ENCODE data around the gene TMEM182.

The TMEM182 gene

DNA sequence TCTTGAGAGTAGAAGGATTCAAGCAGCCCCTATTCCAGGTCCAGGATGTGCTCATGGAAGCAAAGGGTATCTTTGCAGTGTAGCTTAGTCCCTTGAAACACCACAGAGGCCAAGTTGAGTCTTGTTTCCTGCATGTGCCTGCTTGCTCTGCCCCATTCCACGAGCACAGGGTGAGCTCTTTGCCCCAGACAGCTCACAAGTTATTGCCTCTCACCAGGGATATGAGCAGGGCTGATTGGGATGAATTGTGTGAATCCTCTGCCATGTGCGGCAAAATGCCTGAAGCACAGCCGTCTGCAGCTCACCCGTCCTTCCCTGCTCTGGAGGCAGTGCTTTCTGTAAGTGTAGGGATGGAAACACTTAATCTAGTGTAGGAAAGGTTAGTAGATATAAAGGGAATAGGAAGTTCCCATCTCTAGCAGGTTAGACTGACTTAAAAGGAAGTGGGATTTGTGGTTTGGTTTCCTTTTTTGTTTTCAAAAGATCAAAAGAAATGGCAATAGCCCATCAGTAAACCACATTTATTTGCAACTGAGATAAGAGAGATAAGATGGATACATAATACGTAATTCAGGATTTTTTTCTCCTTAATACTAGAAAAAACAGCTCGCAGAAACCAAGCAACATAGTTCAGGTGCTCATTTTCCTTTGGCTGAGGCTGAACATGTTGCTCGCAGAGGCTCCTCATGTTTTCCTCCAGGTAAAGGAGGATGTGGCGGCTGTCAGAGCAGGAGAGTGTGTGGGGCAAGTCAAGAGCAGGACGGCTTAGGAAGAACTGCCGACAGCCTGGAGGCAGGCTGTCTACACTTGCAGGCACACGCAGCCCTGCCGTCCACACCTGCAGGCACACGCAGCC lies 41.4 kb downstream of the TMEM182 start:
- TF ChIP-seq MAX (IDR thresholded peaks at IDR 0.05) (no peak), YY1 (IDR thresholded peaks at IDR 0.05; ENCODE audit: low read depth) (no peak), EP300 (IDR thresholded peaks at IDR 0.05; ENCODE audit: borderline replicate concordance) (no peak), TCF12 (IDR thresholded peaks at IDR 0.05; ENCODE audit: low read depth) (no peak), ZBTB7A (IDR thresholded peaks at IDR 0.05; ENCODE audit: low read depth) (no peak), CEBPB (IDR thresholded peaks at IDR 0.05) (no peak)
- TF ChIP-seq, protein P1, sequence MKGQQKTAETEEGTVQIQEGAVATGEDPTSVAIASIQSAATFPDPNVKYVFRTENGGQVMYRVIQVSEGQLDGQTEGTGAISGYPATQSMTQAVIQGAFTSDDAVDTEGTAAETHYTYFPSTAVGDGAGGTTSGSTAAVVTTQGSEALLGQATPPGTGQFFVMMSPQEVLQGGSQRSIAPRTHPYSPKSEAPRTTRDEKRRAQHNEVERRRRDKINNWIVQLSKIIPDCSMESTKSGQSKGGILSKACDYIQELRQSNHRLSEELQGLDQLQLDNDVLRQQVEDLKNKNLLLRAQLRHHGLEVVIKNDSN (IDR thresholded peaks at IDR 0.05), result no peak

DNA sequence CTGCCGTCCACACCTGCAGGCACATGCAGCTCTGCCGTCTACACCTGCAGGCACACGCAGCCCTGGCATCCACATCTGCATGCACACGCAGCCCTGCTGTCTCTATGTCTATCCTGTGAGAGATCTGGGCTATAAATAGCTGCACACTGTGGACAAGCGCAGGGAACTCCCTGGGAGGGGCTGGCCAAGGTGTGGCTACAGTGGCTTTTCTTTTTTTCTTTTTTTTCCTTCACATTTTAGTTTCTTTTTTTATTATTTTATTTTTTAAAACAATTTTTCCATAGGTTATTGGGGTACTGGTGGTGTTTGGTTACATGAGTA lies 42.0 kb downstream of the TMEM182 start:
- TF ChIP-seq NFIC (IDR thresholded peaks at IDR 0.05) (no peak), TEAD4 (IDR thresholded peaks at IDR 0.05) (no peak), ZBTB7A (IDR thresholded peaks at IDR 0.05; ENCODE audit: low read depth) (no peak), EGR1 (IDR thresholded peaks at IDR 0.05) (no peak)
- TF ChIP-seq, protein P1 (IDR thresholded peaks at IDR 0.05), result no peak

GRCh38 chr2:102806250-102806837 lies 44.5 kb downstream of the TMEM182 start:
- TF ChIP-seq RAD21 (IDR thresholded peaks at IDR 0.05; ENCODE audit: low read depth), result peak; percentile 74
- TF ChIP-seq, protein P2, sequence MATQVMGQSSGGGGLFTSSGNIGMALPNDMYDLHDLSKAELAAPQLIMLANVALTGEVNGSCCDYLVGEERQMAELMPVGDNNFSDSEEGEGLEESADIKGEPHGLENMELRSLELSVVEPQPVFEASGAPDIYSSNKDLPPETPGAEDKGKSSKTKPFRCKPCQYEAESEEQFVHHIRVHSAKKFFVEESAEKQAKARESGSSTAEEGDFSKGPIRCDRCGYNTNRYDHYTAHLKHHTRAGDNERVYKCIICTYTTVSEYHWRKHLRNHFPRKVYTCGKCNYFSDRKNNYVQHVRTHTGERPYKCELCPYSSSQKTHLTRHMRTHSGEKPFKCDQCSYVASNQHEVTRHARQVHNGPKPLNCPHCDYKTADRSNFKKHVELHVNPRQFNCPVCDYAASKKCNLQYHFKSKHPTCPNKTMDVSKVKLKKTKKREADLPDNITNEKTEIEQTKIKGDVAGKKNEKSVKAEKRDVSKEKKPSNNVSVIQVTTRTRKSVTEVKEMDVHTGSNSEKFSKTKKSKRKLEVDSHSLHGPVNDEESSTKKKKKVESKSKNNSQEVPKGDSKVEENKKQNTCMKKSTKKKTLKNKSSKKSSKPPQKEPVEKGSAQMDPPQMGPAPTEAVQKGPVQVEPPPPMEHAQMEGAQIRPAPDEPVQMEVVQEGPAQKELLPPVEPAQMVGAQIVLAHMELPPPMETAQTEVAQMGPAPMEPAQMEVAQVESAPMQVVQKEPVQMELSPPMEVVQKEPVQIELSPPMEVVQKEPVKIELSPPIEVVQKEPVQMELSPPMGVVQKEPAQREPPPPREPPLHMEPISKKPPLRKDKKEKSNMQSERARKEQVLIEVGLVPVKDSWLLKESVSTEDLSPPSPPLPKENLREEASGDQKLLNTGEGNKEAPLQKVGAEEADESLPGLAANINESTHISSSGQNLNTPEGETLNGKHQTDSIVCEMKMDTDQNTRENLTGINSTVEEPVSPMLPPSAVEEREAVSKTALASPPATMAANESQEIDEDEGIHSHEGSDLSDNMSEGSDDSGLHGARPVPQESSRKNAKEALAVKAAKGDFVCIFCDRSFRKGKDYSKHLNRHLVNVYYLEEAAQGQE (IDR thresholded peaks at IDR 0.05; ENCODE audit: low read depth), result no peak

DNA sequence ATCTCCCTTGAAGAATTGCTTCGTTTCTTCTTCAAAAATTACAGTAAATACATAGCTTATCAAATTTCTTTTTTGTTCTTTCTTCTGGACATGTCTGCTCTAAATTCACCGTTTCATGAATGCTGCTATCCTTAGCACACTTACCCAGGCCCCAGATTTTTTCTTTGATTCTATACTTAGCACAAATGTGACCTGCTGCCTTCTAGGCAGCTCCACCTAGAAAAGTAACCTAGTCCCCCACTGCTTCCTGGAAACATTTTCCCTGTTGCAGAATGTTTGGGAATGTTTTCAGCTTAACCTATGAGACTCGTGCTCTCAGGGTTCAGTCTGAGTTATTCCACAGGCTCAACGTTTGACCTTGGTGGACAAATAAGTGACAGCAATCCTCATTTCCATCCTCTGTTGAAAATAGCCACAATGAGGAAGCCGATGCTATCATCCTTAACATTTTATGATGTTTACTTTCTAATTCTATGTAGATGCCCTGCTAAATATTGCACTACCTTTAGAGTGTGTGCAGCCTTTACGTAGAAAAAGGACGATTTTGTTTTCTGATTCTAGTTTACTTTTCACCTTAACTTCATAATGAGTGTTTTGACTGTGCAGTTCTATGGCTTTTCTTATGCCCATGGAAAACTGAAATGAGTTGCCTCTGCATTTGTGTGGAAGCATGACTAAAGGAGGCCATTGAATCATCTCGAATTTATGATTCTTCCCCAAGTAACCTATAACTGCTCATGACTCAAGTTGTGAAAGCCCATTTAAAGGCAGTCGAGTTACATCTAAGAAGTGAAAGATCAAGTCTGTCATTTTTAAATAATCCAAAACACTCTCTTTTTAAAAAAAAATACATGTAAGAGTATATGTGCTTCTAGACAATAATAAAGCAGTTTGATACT lies 47.7 kb downstream of the TMEM182 start:
- TF ChIP-seq MAX (IDR thresholded peaks at IDR 0.05), result no peak
- no peak for TF ChIP-seq ZBTB7A (IDR thresholded peaks at IDR 0.05; ENCODE audit: low read depth)
- no peak for TF ChIP-seq NFIC (IDR thresholded peaks at IDR 0.05)
- TF ChIP-seq YY1 (IDR thresholded peaks at IDR 0.05; ENCODE audit: low read depth), result no peak
- TF ChIP-seq FOXM1 (IDR thresholded peaks at IDR 0.05; ENCODE audit: borderline replicate concordance, low read depth), result no peak
- TF ChIP-seq EGR1 (IDR thresholded peaks at IDR 0.05), result no peak
- TF ChIP-seq EP300 (IDR thresholded peaks at IDR 0.05; ENCODE audit: borderline replicate concordance), result no peak
- TF ChIP-seq, protein P2 (IDR thresholded peaks at IDR 0.05; ENCODE audit: low read depth), result no peak
- TF ChIP-seq, protein P1 (IDR thresholded peaks at IDR 0.05), result no peak
- no peak for TF ChIP-seq CREB1 (IDR thresholded peaks at IDR 0.05; ENCODE audit: low read depth)
- no peak for TF ChIP-seq TCF12 (IDR thresholded peaks at IDR 0.05; ENCODE audit: low read depth)

DNA sequence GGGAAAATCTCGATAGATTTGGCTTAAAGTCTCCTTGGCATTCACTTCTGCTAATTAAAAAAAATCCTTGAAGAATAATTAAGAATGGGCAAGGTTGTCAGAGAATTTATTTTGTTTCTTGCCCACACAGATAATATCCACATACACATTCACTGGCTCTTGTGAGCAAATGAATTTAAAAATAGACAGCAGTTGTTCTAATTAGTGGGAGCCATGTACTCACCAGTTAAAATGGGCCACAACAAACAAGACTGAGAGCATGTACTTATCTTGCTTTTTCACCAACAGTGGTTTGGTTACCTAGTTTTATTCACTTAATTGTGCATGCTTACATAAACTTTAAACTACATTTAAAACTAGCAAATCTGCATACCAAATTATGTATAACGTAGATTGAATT lies 53.5 kb downstream of the TMEM182 start:
- TF ChIP-seq EGR1 (IDR thresholded peaks at IDR 0.05) (no peak), MAX (IDR thresholded peaks at IDR 0.05) (no peak), RAD21 (IDR thresholded peaks at IDR 0.05; ENCODE audit: low read depth) (no peak), TCF12 (IDR thresholded peaks at IDR 0.05; ENCODE audit: low read depth) (no peak), CREB1 (IDR thresholded peaks at IDR 0.05; ENCODE audit: low read depth) (no peak), CEBPB (IDR thresholded peaks at IDR 0.05) (no peak), ZBTB7A (IDR thresholded peaks at IDR 0.05; ENCODE audit: low read depth) (no peak), EP300 (IDR thresholded peaks at IDR 0.05; ENCODE audit: borderline replicate concordance) (no peak), TEAD4 (IDR thresholded peaks at IDR 0.05) (no peak), FOXM1 (IDR thresholded peaks at IDR 0.05; ENCODE audit: borderline replicate concordance, low read depth) (no peak), TAF1 (IDR thresholded peaks at IDR 0.05; ENCODE audit: low read depth) (no peak), YY1 (IDR thresholded peaks at IDR 0.05; ENCODE audit: low read depth) (no peak), NFIC (IDR thresholded peaks at IDR 0.05) (no peak)
- TF ChIP-seq, protein P1 (IDR thresholded peaks at IDR 0.05), result no peak
- TF ChIP-seq, protein P2 (IDR thresholded peaks at IDR 0.05; ENCODE audit: low read depth), result no peak
